Astrocyte (in vitro differentiated cells and primary cell): ENCODE results near the gene DENND1B.

Source experiments
- EZH2 ChIP-seq: IDR thresholded peaks from 2 replicates; pipeline ENCODE4 v1.6.1; 2012; ENCODE audit warnings: mild to moderate bottlenecking, low read length, inconsistent platforms; ENCODE audit not compliant: insufficient read depth
- TF ChIP-seq, protein P1 (sequence below): IDR thresholded peaks from 2 replicates; pipeline ENCODE4 v1.5.1; 2011; ENCODE audit warnings: low read depth, mild to moderate bottlenecking, inconsistent platforms, low read length, moderate library complexity; ENCODE audit not compliant: insufficient read depth

DNA sequence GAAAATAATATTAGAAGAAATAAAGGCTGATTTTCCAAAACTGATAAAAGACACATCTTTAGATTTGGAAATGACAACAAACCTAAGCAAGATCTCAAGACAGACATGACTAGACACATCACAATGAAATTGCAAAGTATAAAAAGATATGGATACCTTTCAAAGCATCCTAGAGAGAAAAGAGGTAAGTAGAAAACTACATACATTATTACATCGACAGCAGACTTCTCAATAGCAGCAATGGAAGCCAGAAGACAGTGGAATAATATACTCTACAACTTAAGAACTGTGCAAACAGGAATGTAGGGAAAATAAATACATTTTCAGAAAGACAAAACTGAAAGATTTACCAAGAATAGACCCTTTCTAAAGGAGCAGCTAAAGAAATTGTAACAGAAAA is 50.2 kb downstream of the DENND1B start:
- TF ChIP-seq, protein P1, sequence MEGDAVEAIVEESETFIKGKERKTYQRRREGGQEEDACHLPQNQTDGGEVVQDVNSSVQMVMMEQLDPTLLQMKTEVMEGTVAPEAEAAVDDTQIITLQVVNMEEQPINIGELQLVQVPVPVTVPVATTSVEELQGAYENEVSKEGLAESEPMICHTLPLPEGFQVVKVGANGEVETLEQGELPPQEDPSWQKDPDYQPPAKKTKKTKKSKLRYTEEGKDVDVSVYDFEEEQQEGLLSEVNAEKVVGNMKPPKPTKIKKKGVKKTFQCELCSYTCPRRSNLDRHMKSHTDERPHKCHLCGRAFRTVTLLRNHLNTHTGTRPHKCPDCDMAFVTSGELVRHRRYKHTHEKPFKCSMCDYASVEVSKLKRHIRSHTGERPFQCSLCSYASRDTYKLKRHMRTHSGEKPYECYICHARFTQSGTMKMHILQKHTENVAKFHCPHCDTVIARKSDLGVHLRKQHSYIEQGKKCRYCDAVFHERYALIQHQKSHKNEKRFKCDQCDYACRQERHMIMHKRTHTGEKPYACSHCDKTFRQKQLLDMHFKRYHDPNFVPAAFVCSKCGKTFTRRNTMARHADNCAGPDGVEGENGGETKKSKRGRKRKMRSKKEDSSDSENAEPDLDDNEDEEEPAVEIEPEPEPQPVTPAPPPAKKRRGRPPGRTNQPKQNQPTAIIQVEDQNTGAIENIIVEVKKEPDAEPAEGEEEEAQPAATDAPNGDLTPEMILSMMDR: no peak
- no peak for TF ChIP-seq EZH2
